Liver (tissue), 9 donors: ENCODE measurements around the gene ADAMTS3. TPM values are rescaled to one million over a fixed set of nuclear protein-coding genes. Genes with fewer than 3 reads are reported as not detected.

Experiments used
- DNase-seq: peaks from one replicate; pipeline ENCODE4 v3.0.0-alpha.2; 2017; ENCODE audit warnings: low spot score
- H3K27ac ChIP-seq, 2 donors: one replicate each; pipeline ENCODE4 v1.7.0; 2013; ENCODE audit warnings: inconsistent platforms in 2 of 2, low read length in 2 of 2, control low read depth in 1 of 2, low read depth in 1 of 2, mild to moderate bottlenecking in 1 of 2
- H3K27me3 ChIP-seq, 4 donors: one replicate each; pipeline versions ENCODE4 v1.6.1 to v1.7.0; 2013; ENCODE audit warnings: low read length in 3 of 4, inconsistent platforms in 1 of 4, mild to moderate bottlenecking in 1 of 4, moderate library complexity in 1 of 4; ENCODE audit not compliant: control insufficient read depth in 4 of 4, insufficient read depth in 4 of 4
- H3K36me3 ChIP-seq, 4 donors: one replicate each; pipeline versions ENCODE4 v1.6.1 to v1.7.0; 2013; ENCODE audit warnings: low read length in 3 of 4, mild to moderate bottlenecking in 3 of 4, low read depth in 1 of 4, moderate library complexity in 1 of 4; ENCODE audit not compliant: control insufficient read depth in 4 of 4, insufficient read depth in 3 of 4
- H3K4me1 ChIP-seq, 4 donors: one replicate each; pipeline versions ENCODE4 v1.6.1 to v1.7.0; 2013; ENCODE audit warnings: low read length in 3 of 4, mild to moderate bottlenecking in 3 of 4, moderate library complexity in 1 of 4; ENCODE audit not compliant: control insufficient read depth in 4 of 4, insufficient read depth in 4 of 4
- H3K4me3 ChIP-seq, 3 donors: one replicate each; pipeline versions ENCODE4 v1.6.1 to v1.7.0; 2013; ENCODE audit warnings: low read length in 3 of 3, control low read depth in 1 of 3, low read depth in 1 of 3, mild to moderate bottlenecking in 1 of 3
- H3K9ac ChIP-seq, 2 donors: one replicate each; pipeline ENCODE4 v1.7.0; 2013; ENCODE audit warnings: low read length in 2 of 2, mild to moderate bottlenecking in 2 of 2, moderate library complexity in 2 of 2, control low read depth in 1 of 2, low read depth in 1 of 2
- H3K9me3 ChIP-seq, 4 donors: one replicate each; pipeline versions ENCODE4 v1.6.1 to v1.7.0; 2013; ENCODE audit warnings: low read length in 3 of 4; ENCODE audit not compliant: control insufficient read depth in 4 of 4
- EGR1 ChIP-seq, 2 donors: IDR thresholded peaks; 2 replicates each; pipeline ENCODE4 v1.6.1; 2016 to 2018; ENCODE audit warnings: antibody characterized with exemption in 2 of 2, low read depth in 2 of 2
- FOXA1 ChIP-seq: IDR thresholded peaks from 2 replicates; pipeline ENCODE4 v1.6.1; 2016; ENCODE audit warnings: antibody characterized with exemption
- FOXA2 ChIP-seq: IDR thresholded peaks from 2 replicates; pipeline ENCODE4 v1.6.1; 2016; ENCODE audit warnings: antibody characterized with exemption
- GABPA ChIP-seq, 2 donors: IDR thresholded peaks in 1 of 2; conservative IDR thresholded peaks in 1 of 2; 2 replicates each; pipeline ENCODE4 v1.6.1; 2016; ENCODE audit warnings: antibody characterized with exemption in 2 of 2, mild to moderate bottlenecking in 1 of 2, moderate library complexity in 1 of 2
- HNF4A ChIP-seq, 2 donors: conservative IDR thresholded peaks; 2 replicates each; pipeline ENCODE4 v1.6.1; 2016; ENCODE audit warnings: antibody characterized with exemption in 2 of 2, mild to moderate bottlenecking in 2 of 2
- HNF4G ChIP-seq: IDR thresholded peaks from 2 replicates; pipeline ENCODE4 v1.6.1; 2016; ENCODE audit warnings: antibody characterized with exemption
- JUND ChIP-seq, 2 donors: IDR thresholded peaks; 2 replicates each; pipeline ENCODE4 v1.6.1; 2016; ENCODE audit warnings: antibody characterized with exemption in 2 of 2
- NR2F2 ChIP-seq: IDR thresholded peaks from 2 replicates; pipeline ENCODE4 v1.6.1; 2016; ENCODE audit warnings: antibody characterized with exemption
- RAD21 ChIP-seq, 2 donors: IDR thresholded peaks; 2 replicates each; pipeline ENCODE4 v1.6.1; 2016; ENCODE audit warnings: antibody characterized with exemption in 2 of 2, mild to moderate bottlenecking in 2 of 2
- RXRA ChIP-seq, 2 donors: IDR thresholded peaks; 2 replicates each; pipeline ENCODE4 v1.6.1; 2017 to 2018; ENCODE audit warnings: antibody characterized with exemption in 2 of 2, mild to moderate bottlenecking in 1 of 2
- SP1 ChIP-seq: IDR thresholded peaks from 2 replicates; pipeline ENCODE4 v1.6.1; 2018; ENCODE audit warnings: antibody characterized with exemption, mild to moderate bottlenecking
- TAF1 ChIP-seq: conservative IDR thresholded peaks from 2 replicates; pipeline ENCODE4 v1.6.1; 2016; ENCODE audit warnings: antibody characterized with exemption, mild to moderate bottlenecking
- YY1 ChIP-seq: IDR thresholded peaks from 2 replicates; pipeline ENCODE4 v1.6.1; 2016; ENCODE audit warnings: antibody characterized with exemption, mild to moderate bottlenecking
- WGBS: extraction: QIAGEN DNeasy Blood & Tissue Kit; methylation state at CpG from one replicate; pipeline ENCODE4 v1.1.7; 2013; 5-methylcytosine and 5-hydroxymethylcytosine counted together
- polyA plus RNA-seq, 2 donors: library from polyadenylated mRNA; stranded (reverse) in 1 of 2; unstranded in 1 of 2; fragments of 200-250 nt in 1 of 2; fragments of >200 nt in 1 of 2; fragmentation: Nextera tagmentation in 1 of 2; extraction: Ambion mirVana in 1 of 2; gene quantifications; one replicate each; pipeline versions ENCODE4 v1.2.1 to v1.2.3, GENCODE V29; 2013 to 2015
- total RNA-seq, 2 donors: library from RNA; depleted of rRNA; stranded (reverse); fragments of >200 nt; gene quantifications; one replicate each; pipeline ENCODE4 v1.2.3, GENCODE V29; 2014
- TF ChIP-seq, protein P1 (sequence below): fragments of 150-350 bp; IDR thresholded peaks from 2 replicates; pipeline ENCODE4 v1.5.1; 2017; ENCODE audit warnings: improper control_type of control experiment, low read depth, low read length; ENCODE audit not compliant: missing input control
- TF ChIP-seq, protein P2 (sequence below): IDR thresholded peaks from 2 replicates; pipeline ENCODE4 v1.6.1; 2016; ENCODE audit warnings: antibody characterized with exemption
- TF ChIP-seq, protein P3 (sequence below): IDR thresholded peaks from 2 replicates; pipeline ENCODE4 v1.6.1; 2016; ENCODE audit warnings: antibody characterized with exemption
- TF ChIP-seq, protein P4 (sequence below): IDR thresholded peaks from 2 replicates; pipeline ENCODE4 v1.6.1; 2016; ENCODE audit warnings: antibody characterized with exemption
- TF ChIP-seq, protein P5 (sequence below): IDR thresholded peaks from 2 replicates; pipeline ENCODE4 v1.6.1; 2016; ENCODE audit warnings: antibody characterized with exemption, mild to moderate bottlenecking
- donor health status: healthy.
- donor health status: healthy.
- donor health status: healthy.
- donor health status: healthy.
- donor health status: healthy.

ADAMTS3 gene
- total and polyA plus RNA-seq, 4 donors: 0.12 to 1.9 (median 0.25) TPM; not detected in 1

DNA sequence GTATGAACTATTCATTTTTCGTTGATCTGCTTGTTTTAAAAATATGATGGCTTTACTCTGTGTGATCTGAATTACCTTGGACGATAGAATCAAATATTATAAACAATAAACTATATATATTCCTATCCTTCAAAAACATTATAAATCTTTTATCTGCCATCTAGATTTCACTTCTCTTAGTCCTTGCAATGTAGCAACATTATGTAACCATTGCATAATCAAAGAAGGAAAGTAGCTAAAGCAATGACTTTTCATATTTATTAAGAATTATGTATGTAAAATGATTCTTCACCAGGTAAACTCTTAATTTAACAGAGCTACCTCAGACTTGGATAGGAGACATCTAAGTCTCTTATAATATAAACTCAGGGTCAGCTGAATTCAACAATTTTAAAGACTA is 210.5 kb downstream of the ADAMTS3 start:
- TF ChIP-seq, protein P1, sequence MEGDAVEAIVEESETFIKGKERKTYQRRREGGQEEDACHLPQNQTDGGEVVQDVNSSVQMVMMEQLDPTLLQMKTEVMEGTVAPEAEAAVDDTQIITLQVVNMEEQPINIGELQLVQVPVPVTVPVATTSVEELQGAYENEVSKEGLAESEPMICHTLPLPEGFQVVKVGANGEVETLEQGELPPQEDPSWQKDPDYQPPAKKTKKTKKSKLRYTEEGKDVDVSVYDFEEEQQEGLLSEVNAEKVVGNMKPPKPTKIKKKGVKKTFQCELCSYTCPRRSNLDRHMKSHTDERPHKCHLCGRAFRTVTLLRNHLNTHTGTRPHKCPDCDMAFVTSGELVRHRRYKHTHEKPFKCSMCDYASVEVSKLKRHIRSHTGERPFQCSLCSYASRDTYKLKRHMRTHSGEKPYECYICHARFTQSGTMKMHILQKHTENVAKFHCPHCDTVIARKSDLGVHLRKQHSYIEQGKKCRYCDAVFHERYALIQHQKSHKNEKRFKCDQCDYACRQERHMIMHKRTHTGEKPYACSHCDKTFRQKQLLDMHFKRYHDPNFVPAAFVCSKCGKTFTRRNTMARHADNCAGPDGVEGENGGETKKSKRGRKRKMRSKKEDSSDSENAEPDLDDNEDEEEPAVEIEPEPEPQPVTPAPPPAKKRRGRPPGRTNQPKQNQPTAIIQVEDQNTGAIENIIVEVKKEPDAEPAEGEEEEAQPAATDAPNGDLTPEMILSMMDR: no peak
- no peak for TF ChIP-seq HNF4A (conservative IDR thresholded peaks at IDR 0.05)
- TF ChIP-seq, protein P2, sequence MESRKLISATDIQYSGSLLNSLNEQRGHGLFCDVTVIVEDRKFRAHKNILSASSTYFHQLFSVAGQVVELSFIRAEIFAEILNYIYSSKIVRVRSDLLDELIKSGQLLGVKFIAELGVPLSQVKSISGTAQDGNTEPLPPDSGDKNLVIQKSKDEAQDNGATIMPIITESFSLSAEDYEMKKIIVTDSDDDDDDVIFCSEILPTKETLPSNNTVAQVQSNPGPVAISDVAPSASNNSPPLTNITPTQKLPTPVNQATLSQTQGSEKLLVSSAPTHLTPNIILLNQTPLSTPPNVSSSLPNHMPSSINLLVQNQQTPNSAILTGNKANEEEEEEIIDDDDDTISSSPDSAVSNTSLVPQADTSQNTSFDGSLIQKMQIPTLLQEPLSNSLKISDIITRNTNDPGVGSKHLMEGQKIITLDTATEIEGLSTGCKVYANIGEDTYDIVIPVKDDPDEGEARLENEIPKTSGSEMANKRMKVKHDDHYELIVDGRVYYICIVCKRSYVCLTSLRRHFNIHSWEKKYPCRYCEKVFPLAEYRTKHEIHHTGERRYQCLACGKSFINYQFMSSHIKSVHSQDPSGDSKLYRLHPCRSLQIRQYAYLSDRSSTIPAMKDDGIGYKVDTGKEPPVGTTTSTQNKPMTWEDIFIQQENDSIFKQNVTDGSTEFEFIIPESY: no peak
- TF ChIP-seq SP1: no peak
- no peak for TF ChIP-seq EGR1 (IDR thresholded peaks at IDR 0.05; ENCODE audit: low read depth in 2 of 2)
- no peak for TF ChIP-seq GABPA (IDR thresholded peaks at IDR 0.05 in 1 of 2, conservative IDR thresholded peaks at IDR 0.05 in 1 of 2)
- no peak for TF ChIP-seq NR2F2
- no peak for TF ChIP-seq YY1
- TF ChIP-seq, protein P3, sequence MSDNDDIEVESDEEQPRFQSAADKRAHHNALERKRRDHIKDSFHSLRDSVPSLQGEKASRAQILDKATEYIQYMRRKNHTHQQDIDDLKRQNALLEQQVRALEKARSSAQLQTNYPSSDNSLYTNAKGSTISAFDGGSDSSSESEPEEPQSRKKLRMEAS: no peak
- H3K36me3 ChIP-seq: no peaks in the 10 kb centered on the region
- H3K4me1 ChIP-seq: no peaks in the 10 kb centered on the region
- no peak for DNase-seq
- H3K4me3 ChIP-seq: no peak overlapping the region
- no peaks in the 10 kb centered on the region for H3K9me3 ChIP-seq
- H3K27me3 ChIP-seq: no peaks in the 10 kb centered on the region
- 75% methylated on average over 2 of the region's 2 CpGs for WGBS
- H3K9ac ChIP-seq: no peak overlapping the region
- H3K27ac ChIP-seq: no peak overlapping the region

DNA sequence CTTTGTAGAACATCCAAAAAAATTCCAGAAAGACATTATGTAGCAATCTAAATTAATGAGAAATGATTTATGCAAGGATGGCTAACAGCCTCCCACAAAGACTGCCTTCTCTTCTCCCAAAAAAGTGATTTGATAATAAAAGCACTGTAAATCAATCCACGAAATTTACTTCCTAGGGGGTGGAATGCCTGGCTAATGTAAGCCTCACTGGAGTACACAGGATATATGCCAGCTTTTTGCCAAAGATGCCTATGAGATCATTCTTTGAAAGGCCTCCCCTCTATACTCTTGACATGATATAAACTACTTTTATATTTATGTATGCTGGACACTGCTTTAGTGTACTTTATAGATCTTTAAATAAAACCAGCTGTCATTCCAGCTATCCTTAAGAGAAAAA is 211.1 kb downstream of the ADAMTS3 start:
- no peaks in the 10 kb centered on the region for H3K9me3 ChIP-seq
- 72% methylated on average over 1 of the region's 1 CpG for WGBS
- no peak overlapping the region for H3K9ac ChIP-seq
- H3K4me1 ChIP-seq: no peaks in the 10 kb centered on the region
- H3K36me3 ChIP-seq: no peaks in the 10 kb centered on the region
- no peak overlapping the region for H3K27ac ChIP-seq
- TF ChIP-seq, protein P4, sequence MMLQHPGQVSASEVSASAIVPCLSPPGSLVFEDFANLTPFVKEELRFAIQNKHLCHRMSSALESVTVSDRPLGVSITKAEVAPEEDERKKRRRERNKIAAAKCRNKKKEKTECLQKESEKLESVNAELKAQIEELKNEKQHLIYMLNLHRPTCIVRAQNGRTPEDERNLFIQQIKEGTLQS: no peak
- TF ChIP-seq, protein P5, sequence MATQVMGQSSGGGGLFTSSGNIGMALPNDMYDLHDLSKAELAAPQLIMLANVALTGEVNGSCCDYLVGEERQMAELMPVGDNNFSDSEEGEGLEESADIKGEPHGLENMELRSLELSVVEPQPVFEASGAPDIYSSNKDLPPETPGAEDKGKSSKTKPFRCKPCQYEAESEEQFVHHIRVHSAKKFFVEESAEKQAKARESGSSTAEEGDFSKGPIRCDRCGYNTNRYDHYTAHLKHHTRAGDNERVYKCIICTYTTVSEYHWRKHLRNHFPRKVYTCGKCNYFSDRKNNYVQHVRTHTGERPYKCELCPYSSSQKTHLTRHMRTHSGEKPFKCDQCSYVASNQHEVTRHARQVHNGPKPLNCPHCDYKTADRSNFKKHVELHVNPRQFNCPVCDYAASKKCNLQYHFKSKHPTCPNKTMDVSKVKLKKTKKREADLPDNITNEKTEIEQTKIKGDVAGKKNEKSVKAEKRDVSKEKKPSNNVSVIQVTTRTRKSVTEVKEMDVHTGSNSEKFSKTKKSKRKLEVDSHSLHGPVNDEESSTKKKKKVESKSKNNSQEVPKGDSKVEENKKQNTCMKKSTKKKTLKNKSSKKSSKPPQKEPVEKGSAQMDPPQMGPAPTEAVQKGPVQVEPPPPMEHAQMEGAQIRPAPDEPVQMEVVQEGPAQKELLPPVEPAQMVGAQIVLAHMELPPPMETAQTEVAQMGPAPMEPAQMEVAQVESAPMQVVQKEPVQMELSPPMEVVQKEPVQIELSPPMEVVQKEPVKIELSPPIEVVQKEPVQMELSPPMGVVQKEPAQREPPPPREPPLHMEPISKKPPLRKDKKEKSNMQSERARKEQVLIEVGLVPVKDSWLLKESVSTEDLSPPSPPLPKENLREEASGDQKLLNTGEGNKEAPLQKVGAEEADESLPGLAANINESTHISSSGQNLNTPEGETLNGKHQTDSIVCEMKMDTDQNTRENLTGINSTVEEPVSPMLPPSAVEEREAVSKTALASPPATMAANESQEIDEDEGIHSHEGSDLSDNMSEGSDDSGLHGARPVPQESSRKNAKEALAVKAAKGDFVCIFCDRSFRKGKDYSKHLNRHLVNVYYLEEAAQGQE: no peak
- TF ChIP-seq GABPA (IDR thresholded peaks at IDR 0.05 in 1 of 2, conservative IDR thresholded peaks at IDR 0.05 in 1 of 2) (no peak), YY1 (no peak), FOXA2 (no peak), RAD21 (IDR thresholded peaks at IDR 0.05) (no peak), HNF4G (no peak), FOXA1 (no peak), JUND (IDR thresholded peaks at IDR 0.05) (no peak), TAF1 (no peak), EGR1 (IDR thresholded peaks at IDR 0.05; ENCODE audit: low read depth in 2 of 2) (no peak), NR2F2 (no peak), RXRA (IDR thresholded peaks at IDR 0.05) (no peak)
- TF ChIP-seq, protein P3: no peak
- TF ChIP-seq, protein P2: no peak
- TF ChIP-seq, protein P1: no peak
- H3K27me3 ChIP-seq: no peaks in the 10 kb centered on the region
- no peak for DNase-seq
- no peak overlapping the region for H3K4me3 ChIP-seq
